Islet precursor cell (in vitro differentiated cells): ENCODE data around the gene VIPR1.
A peak's percentile ranks its signal among the peaks of the same experiment; 100 is the strongest.

ENCODE experiments used
- DNase-seq: peaks from one replicate; pipeline ENCODE4 v3.0.0-alpha.2; 2018

VIPR1 gene

GRCh38 chr3:42581400-42581708 is 78.9 kb downstream of the VIPR1 start:
- DNase-seq, result no peak

DNA sequence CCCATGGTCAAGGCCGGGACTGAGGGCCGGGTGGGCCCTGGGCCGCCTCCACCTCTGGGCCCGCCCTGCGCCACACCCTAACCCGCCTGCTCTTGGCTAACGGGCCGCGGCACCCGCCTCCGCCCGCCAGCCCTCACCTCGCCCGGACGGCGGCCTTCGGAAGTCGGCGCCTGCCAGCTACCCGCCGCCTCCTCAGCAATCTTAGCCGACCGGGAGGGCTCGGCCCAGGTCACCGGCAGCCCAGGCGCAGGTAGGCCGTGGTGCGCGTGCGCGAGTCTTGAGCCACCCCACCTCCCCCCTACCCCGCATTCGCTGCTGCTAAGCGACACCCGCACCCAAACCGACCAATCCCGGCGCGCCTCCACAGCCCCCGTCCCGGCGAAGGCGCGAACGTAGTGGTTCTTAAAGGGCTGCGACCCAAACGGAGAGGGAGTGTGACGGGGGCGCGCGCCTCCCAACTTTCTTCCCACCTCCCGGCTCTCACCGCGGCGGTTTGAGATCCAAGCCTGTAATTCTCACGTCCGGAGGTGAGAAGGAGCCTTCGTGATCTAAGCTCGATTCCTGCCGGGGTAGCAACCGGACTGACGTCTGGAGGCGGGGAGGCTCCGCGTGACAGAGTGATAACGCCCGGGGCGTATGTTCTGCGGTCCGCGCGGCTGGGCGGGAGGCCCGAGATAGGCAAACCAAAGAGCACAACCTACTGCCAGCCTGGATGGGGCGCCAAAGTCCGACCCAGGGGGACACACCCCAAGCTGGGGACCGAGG is 79.4 kb downstream of the VIPR1 start, which contains the start of gene SEC22C:
SEC22C (minus strand) TSS at position 259 of the 765 bp plus-strand sequence. CDS start 12,921 bp downstream, outside the sequence.
- DNase-seq, result peak; percentile 98

- DNase-seq, result no peak
These were observed 80.1 kb downstream of the VIPR1 start for GRCh38 chr3:42582474-42583070.
